Measurements from ENCODE around the gene BCLAF1. TPM values are rescaled to one million over a fixed set of nuclear protein-coding genes. Genes with fewer than 3 reads are reported as not detected.

Gene BCLAF1
- total RNA-seq (100 to 1,000 TPM in 2 of 9 donors, 10 to 100 TPM in 7; 56.1 to 109 (median 96.0) TPM), polyA plus RNA-seq (10 to 100 TPM; 11.7 to 25.2 TPM)
- long read RNA-seq, donor 1, full-length matches to known transcripts = 12 of 44 reads
- long read RNA-seq, donor 1, partial matches to known transcripts = 26 of 44 reads
- long read RNA-seq, donor 1, other reads (novel, unspliced or antisense) = 6 of 44 reads
- long read RNA-seq, donor 2, full-length matches to known transcripts = 11 of 343 reads
- long read RNA-seq, donor 2, partial matches to known transcripts = 319 of 343 reads
- long read RNA-seq, donor 2, other reads (novel, unspliced or antisense) = 13 of 343 reads
- long read RNA-seq, donor 3, full-length matches to known transcripts = 17 of 61 reads
- long read RNA-seq, donor 3, partial matches to known transcripts = 37 of 61 reads
- long read RNA-seq, donor 3, other reads (novel, unspliced or antisense) = 7 of 61 reads

GRCh38 chr6:136289579-136290409, at the start of gene BCLAF1:
BCLAF1 (minus strand) TSS chr6:136289846; CDS start chr6:136279866, 9,980 bp downstream.
- DNase-seq (peak; percentile 99 to 100 (median 100)), ATAC-seq (peak; percentile 94 to 99 (median 97))
- intact Hi-C loops (cut with DNase I) = loop anchor here in 9 of 10 donors (1.0 to 10.0 kb wide), 5 partner anchors 37 to 795 kb away; partner anchors contain the start of genes MTFR2 (in 8 of the 9) and AHI1 (in 2 of the 9)
- 0 to 1% (median 0%) methylated on average over 25 to 60 of the region's 60 CpGs for WGBS, 4 donors
- peak within 1 kb of the TSS; percentile 66 to 98 (median 86) for H3K4me3 ChIP-seq
- TF ChIP-seq POLR2A (IDR thresholded peaks at IDR 0.05) (peak; percentile 80 to 99), CTCF (IDR thresholded peaks at IDR 0.05) (no peak)
- no peaks in the 10 kb centered on the region for H3K27me3 ChIP-seq
- peak within 1 kb of the TSS; percentile 96 to 100 (median 100) for H3K27ac ChIP-seq
- no peaks in the 10 kb centered on the region for H3K9me3 ChIP-seq
- H3K4me1 ChIP-seq = peaks cover 3 to 50% (median 43%) of the 10 kb centered on the region in 12 donors
- no peaks in the 10 kb centered on the region for H3K36me3 ChIP-seq

GRCh38 chr6:136338486-136338885, 48.8 kb upstream of the BCLAF1 start:
- TF ChIP-seq CTCF (IDR thresholded peaks at IDR 0.05) (no peak), POLR2A (IDR thresholded peaks at IDR 0.05) (no peak)
- H3K4me1 ChIP-seq = peaks cover 0 to 3% (median 0%) of the 10 kb centered on the region in 12 donors
- no peaks in the 10 kb centered on the region for H3K9me3 ChIP-seq
- intact Hi-C loops (cut with DNase I) = no loop called here
- ATAC-seq = no peak
- 59 to 64% (median 62%) methylated on average over 4 of the region's 4 CpGs for WGBS, 4 donors
- no peak overlapping the region for H3K4me3 ChIP-seq
- no peak overlapping the region for H3K27ac ChIP-seq
- no peak for DNase-seq
- no peaks in the 10 kb centered on the region for H3K36me3 ChIP-seq
- no peaks in the 10 kb centered on the region for H3K27me3 ChIP-seq

- H3K4me3 ChIP-seq = no peak overlapping the region
- H3K27me3 ChIP-seq = no peaks in the 10 kb centered on the region
- no peak for ATAC-seq
- DNase-seq = no peak
- TF ChIP-seq POLR2A (IDR thresholded peaks at IDR 0.05) = no peak
- no peak for TF ChIP-seq CTCF (IDR thresholded peaks at IDR 0.05)
- no peaks in the 10 kb centered on the region for H3K36me3 ChIP-seq
- no peak overlapping the region for H3K27ac ChIP-seq
- WGBS, 4 donors = 75 to 89% (median 87%) methylated on average over 3 of the region's 3 CpGs
- intact Hi-C loops (cut with DNase I) = no loop called here
- peaks cover 0 to 3% (median 0%) of the 10 kb centered on the region in 12 donors for H3K4me1 ChIP-seq
- H3K9me3 ChIP-seq = no peaks in the 10 kb centered on the region
Observed at GRCh38 chr6:136337606-136338005, 48.0 kb upstream of the BCLAF1 start.

GRCh38 chr6:136337121-136337520, 47.5 kb upstream of the BCLAF1 start:
- H3K36me3 ChIP-seq = no peaks in the 10 kb centered on the region
- DNase-seq (no peak), ATAC-seq (no peak)
- WGBS, 4 donors = 82 to 92% (median 86%) methylated on average over 3 of the region's 3 CpGs
- no peak overlapping the region for H3K4me3 ChIP-seq
- no peaks in the 10 kb centered on the region for H3K9me3 ChIP-seq
- intact Hi-C loops (cut with DNase I) = no loop called here
- H3K27me3 ChIP-seq = no peaks in the 10 kb centered on the region
- H3K4me1 ChIP-seq = peaks cover 0 to 3% (median 0%) of the 10 kb centered on the region in 12 donors
- TF ChIP-seq CTCF (IDR thresholded peaks at IDR 0.05) = no peak
- TF ChIP-seq POLR2A (IDR thresholded peaks at IDR 0.05) = no peak
- H3K27ac ChIP-seq = no peak overlapping the region

Measured in heart left ventricle (tissue), 16 donors.